T1000 (cell line): ENCODE results near the gene KRT38.

Source experiments
- DNase-seq: peaks from one replicate; lab custom pipeline; 2025; ENCODE audit warnings: mixed read lengths; lab: John Stamatoyannopoulos, UW

Gene KRT38

DNA sequence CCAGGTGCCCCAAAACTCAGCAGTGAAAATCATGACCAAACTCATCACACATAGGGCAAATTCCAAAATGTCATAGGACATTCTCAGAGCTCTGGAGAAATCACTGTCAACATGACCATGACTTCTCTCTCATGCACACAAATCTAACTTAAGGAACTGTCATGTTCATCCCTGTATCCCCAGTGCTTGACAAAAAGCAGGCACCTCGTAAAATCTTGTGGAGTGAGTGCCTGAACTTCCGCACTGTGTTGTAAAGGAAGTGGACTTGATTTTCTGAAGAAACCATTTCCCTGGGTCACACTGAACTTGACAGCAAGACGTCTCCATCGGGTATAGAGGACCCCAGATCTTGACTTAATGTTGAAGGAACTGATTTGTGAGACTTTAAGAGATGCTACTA is 19.2 kb downstream of the KRT38 start:
- no peak for DNase-seq

DNA sequence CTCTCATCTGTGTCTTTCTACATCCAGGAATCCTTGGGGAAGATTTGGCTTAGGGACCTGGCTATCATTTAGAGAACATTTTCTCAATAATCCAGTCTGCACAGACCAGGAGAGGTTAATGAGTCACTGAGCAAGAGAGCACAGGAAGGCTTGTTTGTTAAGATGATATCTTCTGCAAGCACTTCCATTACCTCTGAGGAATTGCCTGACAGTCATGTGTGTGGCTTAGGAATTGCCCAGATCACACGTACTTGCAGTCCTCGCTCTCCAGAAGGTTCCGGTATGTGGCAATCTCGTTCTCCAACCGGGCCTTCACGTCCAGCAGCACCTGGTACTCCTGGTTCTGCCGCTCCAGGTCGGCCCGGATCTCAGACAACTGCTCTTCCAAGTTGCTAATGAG is 19.7 kb downstream of the KRT38 start:
- no peak for DNase-seq

DNA sequence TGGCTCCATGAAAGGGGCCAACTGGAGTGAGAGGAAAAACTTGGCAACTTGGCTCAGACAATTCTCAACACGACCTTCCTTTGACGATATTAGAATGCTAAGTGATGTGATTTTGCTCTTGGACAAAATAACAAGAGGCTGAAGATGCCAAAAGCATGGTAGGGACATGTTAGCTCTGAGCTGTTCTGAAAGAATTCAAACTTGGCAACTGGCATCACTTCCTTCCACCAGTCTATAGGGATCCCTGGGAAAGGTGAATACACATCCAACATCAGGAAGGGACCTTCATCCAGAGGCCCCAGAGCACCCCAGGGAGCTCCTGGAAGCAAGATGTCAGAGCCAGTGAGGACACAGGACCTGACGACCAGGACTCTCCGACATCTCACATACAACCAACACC is 20.6 kb downstream of the KRT38 start:
- DNase-seq = no peak

DNA sequence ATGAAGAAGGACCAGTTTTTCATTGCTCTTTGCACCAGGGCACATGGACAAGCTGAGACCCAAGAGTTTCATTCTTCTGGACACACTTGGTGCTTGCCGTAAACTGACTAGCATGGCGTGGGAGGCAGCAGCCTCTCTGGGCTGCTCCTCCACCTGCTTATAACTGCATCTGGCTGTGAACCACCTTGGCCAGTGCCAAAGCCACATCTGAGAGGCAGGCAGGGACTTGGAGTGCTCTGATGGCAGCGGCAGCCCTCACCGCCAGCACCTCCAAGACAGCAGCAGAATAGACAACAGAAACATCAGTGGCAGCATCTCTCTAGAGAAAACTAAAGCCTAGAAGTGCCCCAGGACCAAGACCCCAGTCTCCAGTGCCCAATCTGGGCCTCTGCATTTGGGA is 21.1 kb downstream of the KRT38 start:
- no peak for DNase-seq

DNA sequence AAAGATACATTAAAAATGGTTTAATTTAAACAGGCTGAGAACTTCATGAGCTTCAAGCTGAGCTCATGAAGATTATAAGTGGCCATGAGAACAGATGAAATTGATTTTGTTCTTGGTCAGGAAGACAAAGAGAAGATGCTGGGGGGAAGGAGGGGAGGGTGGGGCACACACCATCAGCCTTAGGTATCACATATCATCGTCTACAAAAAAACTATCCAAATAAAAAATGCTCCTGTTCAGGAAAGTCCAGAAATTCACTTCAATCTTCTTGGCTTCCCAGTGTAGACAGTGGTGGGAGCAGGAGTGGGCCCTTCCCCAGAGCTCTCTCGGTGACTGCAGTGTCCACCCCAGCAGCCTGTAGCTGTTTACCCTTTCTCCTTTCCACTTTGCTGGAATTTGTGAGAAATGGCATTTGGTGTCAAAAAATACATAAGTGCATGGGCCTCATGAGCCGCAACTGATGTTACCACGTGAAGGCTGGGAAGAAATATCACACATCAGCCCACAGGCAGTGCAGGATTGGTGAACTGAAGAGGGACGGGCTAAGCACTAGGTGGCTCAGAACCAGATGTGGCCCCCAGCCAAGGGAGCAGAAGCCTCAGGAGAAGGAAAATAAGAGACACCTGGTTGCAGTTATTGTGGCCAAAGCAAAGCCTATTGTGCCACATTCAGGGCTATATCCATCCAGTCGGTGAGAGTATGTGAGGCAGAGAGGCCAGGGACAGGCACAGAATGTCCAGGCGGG is 22.5 kb downstream of the KRT38 start:
- no peak for DNase-seq

DNA sequence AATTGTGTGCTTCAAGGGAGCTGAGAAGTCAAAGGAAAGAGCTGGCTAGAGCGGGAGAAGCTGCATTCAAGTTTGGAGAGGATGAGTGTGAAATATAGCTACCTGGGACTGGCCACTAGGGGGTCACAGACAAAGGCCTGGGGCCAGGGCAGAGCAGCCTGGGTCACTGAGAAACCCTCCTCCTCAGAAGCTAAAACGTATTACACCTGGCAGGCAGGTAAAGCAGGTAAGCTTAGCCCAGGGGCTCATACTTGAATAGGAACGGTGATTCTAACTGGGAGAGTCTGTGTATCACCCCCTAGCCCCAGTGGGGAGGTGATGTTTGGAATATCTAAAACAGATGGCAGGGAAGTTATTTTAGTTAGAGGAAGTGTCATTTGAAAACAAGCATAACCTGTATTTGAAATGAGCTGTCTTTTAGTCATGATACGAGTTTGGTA is 23.2 kb downstream of the KRT38 start:
- DNase-seq = no peak

- no peak for DNase-seq
Measured at GRCh38 chr17:41417127-41417526, 23.7 kb downstream of the KRT38 start.

- DNase-seq = no peak
Measured at GRCh38 chr17:41416479-41416878, 24.3 kb downstream of the KRT38 start.

DNA sequence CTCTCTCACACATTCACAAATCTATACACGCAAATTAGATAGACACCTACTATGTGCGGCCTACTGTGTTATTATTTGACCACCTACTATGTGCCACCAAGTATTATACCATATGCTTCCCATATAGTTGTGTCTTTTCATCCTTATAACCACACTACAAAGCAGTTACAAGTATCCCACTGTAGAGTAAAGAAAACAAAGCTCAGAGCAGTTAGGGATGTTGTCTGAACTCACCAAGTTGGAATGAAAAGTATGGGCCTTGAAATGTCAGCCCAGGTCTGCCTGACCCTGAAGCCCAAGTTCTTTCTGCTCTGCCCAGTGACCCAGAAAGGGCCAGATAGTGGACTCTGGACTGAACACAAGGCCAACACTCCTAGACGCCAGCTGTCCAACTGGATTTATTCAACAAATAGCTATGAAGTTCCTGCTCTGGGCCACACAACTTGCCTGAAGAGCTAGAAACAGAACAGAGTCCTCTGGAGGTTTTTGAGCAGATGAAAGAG is 24.9 kb downstream of the KRT38 start:
- DNase-seq = no peak

- no peak for DNase-seq
Measured at GRCh38 chr17:41415411-41415810, 25.4 kb downstream of the KRT38 start.

- DNase-seq = no peak
Measured at GRCh38 chr17:41413982-41414381, 26.8 kb downstream of the KRT38 start.

DNA sequence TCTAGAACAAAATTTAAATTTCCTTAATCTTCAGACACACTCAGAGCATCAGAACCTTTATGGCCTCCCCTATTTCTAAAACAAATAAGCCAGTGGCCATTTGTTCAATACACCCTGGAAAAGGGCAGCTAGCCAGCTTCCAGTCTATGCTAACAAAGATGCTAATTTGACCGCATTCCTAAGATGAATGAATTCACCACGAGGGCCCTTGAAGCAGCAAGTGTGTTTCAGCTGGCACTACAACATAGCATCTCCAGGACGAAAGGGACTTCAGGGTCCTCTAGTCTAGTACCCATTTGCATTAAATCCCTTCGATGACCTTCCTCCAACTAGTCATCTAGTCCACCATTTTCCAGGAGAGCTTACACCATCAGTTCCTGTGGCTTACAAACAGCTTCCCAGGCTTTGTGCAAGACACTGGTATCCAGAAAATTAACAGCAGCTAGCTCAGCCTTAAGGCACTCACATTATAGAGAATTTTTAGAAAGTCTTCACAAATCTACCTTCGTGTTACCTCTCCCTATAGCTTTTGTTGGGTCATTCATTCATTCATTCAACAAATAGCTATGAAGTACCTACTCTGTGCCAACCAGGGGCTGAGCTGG is 27.3 kb downstream of the KRT38 start:
- no peak for DNase-seq

DNA sequence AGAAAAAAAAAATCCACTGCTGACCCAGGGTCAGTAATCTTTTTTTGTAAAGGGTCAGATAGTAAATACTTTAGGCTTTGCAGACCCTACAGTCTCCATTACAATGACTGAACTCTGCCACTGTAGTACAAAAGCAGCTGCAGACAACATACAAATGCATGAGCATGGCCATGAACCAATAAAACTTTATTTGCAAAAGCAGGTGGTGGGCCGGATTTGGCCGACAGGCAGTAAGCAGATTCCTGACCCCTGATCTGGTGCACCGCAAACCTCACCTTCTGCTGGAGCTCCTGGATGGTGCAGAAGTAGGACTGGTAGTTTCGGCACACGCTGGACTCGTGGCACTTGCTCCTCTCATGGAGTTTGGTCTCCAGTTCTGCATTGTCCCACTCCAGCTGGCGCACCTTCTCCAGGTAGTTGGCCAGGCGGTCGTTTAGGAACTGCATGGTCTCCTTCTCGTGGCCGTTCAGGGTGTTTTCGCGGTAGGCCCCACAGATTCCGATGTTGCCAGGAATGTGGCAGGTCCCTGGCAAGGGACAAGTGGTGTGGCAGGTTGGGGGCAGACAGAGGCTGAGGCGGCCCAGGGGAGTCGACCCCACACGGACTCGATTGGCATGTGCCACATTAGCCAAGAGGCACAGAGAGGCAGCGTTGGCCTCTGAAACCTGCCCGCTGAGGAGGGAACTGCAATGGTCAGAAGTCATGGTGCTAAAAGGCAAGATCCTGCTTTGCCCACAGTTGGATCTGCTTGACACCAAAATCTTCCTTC is 29.5 kb downstream of the KRT38 start:
- DNase-seq = no peak

DNA sequence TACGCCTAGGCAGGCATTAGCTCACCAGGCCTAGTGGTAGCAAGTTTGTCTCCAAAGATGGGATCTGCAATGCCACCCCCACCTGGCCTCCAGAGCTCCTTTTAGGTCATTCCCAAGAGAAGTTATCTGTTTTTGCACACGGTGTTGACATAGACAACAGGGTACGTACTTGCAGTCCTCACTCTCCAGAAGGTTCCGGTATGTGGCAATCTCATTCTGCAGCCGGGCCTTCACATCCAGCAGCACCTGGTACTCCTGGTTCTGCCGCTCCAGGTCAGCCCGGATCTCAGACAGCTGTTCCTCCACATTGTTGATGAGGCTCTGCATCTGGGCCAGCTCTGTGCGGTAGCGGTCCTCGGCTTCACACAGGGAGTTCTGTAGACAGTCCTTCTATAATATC is 33.6 kb downstream of the KRT38 start:
- DNase-seq = no peak

DNA sequence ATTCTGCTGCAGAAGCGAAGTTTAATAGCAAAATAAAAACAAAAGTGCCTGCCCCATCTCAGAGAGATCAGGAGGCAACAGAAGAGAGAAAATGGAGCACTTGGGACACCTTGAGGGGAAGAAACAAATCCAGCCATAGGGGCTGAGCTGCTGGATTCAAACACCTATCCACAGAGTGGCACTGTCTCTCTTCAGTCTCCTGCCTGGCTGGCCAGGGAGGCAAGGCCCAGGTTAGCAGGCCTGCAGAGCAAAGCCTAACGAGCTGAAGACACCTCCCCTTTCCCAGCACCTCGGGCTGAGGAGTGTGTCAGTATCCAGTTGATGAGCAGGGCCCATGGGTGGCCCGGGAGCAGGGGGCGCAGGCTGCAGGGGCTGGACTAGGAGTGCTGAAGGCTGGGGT is 34.6 kb downstream of the KRT38 start:
- DNase-seq = no peak

DNA sequence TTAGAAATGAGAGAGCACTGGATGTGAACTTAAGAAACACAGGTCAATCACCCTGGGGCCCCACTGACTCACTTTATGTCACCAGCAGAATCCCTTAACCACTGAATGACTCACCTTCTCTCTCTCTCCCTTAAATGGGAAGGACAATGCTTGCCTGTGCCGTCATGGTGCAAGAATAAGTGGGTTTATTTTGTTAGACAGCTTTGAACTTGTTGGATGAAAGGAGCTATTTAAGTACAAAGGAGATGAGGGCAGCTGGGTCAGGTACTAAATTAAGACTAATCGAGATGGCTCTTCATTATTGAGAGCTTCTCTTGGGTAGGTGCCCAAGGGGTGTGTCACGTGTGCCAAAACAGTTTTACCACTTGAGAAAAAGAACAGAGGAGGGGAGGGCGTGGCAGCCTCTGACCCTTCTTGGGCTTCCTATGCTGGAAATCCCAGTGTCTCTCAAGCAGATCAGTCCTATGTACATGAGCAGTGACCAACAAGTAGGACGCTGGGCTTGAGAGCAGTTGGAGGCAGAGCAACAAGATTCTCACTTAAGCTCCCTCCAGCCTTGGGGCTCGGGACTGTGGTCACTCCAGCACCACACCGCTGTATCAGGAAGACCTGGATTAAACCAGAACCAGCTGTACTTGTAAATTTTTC is 36.6 kb downstream of the KRT38 start:
- DNase-seq = peak; percentile 83

DNA sequence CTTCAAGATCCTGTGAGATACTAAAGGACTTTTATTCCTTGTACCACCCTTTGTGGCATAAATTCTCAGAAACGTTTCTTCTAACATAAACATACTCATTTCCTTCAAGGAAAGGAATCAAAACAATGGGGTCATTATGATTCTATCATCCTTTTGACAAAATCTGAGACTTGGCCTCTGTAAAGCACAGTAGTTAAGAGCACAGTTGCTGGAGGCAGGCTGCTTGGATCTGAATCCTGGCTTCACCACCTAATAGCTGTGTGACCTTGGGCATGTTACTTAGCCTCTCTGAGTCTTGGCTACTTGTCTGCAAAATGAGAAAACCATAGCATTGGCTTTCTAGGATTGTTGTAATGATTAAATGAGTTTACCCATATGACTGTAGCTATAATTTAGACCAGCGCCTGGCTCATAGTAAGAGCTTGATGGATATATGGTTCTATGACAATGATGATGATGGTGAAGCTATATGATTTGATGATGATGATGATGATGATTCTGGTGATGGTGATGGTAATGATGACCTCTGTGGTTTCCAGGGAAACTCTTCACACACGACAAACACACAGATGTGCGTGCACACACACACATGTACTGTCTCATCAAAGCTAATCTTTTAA is 37.3 kb downstream of the KRT38 start:
- no peak for DNase-seq

DNA sequence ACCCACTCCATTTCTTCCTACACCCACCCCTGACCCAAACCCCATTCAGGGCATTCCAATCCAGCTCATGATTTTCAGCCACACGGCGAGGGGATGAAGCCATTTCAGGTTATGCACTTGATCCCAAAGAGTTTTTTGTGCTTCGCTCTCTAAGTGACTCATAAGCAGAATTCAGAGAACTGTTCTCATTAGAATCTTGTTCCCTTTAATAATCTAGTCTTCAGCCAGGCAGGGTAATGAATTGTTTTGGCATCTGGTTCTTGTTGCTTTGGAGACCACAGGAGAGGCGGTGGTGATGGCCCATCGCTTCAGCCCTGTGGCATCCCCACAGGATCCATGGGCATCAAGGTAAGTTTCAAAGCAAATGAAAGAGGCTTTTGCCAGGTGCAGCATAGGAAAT is 38.6 kb downstream of the KRT38 start:
- no peak for DNase-seq

GRCh38 chr17:41396996-41397660 is 43.7 kb downstream of the KRT38 start, which contains the start of gene KRT31:
Gene KRT31 (minus strand): TSS chr17:41397608. CDS start chr17:41397539, 69 bp downstream.
- DNase-seq = no peak

DNA sequence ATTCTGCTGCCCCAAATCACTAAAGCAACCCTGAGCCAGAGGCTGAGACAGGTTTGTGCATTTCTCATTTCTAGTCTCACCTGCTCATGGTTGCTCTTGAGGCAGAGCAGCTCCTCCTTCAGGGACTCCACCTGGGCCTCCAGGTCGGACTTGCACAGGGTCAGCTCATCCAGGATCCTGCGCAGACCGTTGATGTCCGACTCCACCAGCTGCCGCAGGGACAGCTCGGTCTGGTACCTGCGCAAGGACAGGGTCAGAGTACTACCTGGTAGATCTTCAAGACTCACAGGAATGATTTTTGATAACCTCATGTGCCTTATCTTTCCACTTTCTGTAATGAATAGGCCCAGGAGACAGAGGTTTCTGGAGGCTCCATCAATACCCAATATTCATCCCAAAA is 44.4 kb downstream of the KRT38 start:
- no peak for DNase-seq

DNA sequence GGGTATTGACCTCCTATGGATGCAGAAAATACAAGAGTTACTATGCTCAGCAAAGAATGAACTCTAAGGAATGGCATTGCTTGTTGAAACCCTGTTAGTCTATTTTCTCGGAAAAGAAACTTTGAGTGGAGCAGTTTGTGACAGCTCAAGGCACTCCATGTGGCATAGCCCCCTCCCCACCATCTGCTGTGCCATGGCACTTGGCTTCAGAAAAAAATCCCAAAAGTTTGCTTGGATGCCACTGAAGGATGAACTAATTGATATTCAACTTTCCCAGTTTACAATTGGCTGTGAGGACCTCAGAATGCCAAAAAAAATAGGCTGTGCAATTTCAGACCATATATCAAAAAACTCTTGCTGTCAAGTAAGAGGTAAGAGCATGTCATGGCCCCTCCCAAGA is 45.2 kb downstream of the KRT38 start:
- DNase-seq = no peak
